H1 (cell line): Measurements from ENCODE around the gene EML5. TPM values are rescaled to one million over a fixed set of nuclear protein-coding genes. Genes with fewer than 3 reads are reported as not detected.

Source experiments
- CTCF ChIA-PET: fragments of 300-600 bp; sonication (Branson Sonifier 250); formaldehyde crosslinking; loops from one replicate; lab custom pipeline; 2021; ENCODE audit not compliant: partially characterized antibody; lab: Charles Lee
- POLR2A ChIA-PET: fragments of 300-600 bp; sonication (Branson Sonifier 250); formaldehyde crosslinking; loops from one replicate; lab custom pipeline; 2021; ENCODE audit warnings: inconsistent platforms; ENCODE audit not compliant: partially characterized antibody; lab: Charles Lee
- DNase-seq, 2 experiments: peaks; one replicate each; pipeline versions ENCODE4 v3.0.0 to v3.0.0-alpha.2; 2010 to 2022; ENCODE audit warnings: low spot score in 2 of 2, low read depth in 1 of 2, mixed read lengths in 1 of 2
- FAIRE-seq: peaks from 2 replicates; lab custom pipeline; 2011; peaks lifted over from hg19 to GRCh38; lab: Jason Lieb, UNC
- H2AFZ ChIP-seq: 2 replicates; pipeline ENCODE4 v1.8.1; 2012; ENCODE audit warnings: low read length, inconsistent platforms
- H2AK5ac ChIP-seq: 2 replicates; pipeline ENCODE4 v1.6.1; 2013; ENCODE audit warnings: low read depth, low read length
- H2BK120ac ChIP-seq: replicated peaks from 2 replicates; pipeline ENCODE3; 2013; ENCODE audit warnings: low read depth, low read length, inconsistent platforms
- H2BK12ac ChIP-seq: 2 replicates; pipeline ENCODE4 v1.6.1; 2013; ENCODE audit warnings: low read depth, low read length
- H2BK15ac ChIP-seq: 2 replicates; pipeline ENCODE4 v1.6.1; 2013; ENCODE audit warnings: low read length
- H2BK20ac ChIP-seq: 2 replicates; pipeline ENCODE4 v1.6.1; 2013; ENCODE audit warnings: low read length
- H2BK5ac ChIP-seq: 2 replicates; pipeline ENCODE4 v1.6.1; 2013; ENCODE audit warnings: low read depth, low read length
- H3K14ac ChIP-seq: 2 replicates; pipeline ENCODE4 v1.6.1; 2013; ENCODE audit warnings: inconsistent platforms; ENCODE audit not compliant: insufficient read length
- H3K18ac ChIP-seq: 2 replicates; pipeline ENCODE4 v1.6.1; 2013; ENCODE audit warnings: low read length; ENCODE audit errors: extremely low read depth
- H3K23ac ChIP-seq: 2 replicates; pipeline ENCODE4 v1.6.1; 2013; ENCODE audit warnings: inconsistent platforms; ENCODE audit not compliant: insufficient read length
- H3K23me2 ChIP-seq: 2 replicates; pipeline ENCODE4 v1.6.1; 2013; ENCODE audit warnings: low read depth, low read length
- H3K27ac ChIP-seq: 2 replicates; pipeline ENCODE4 v1.6.1; 2011; ENCODE audit warnings: low read depth, low read length, inconsistent platforms
- H3K27me3 ChIP-seq, 4 experiments: replicated peaks in 1 of 4; 1 replicate in 1 of 4; 2 replicates in 3 of 4; pipeline versions ENCODE4 v1.6.1 to v1.8.1; 2011 to 2013; ENCODE audit warnings: low read length in 3 of 4, mild to moderate bottlenecking in 3 of 4, inconsistent platforms in 2 of 4, mixed read lengths in 2 of 4, moderate library complexity in 1 of 4; ENCODE audit not compliant: control insufficient read depth in 3 of 4, insufficient read depth in 3 of 4; ENCODE audit errors: extremely low read depth in 1 of 4
- H3K36me3 ChIP-seq, 4 experiments: 2 replicates each; pipeline versions ENCODE4 v1.6.1 to v1.8.1; 2011 to 2013; ENCODE audit warnings: mild to moderate bottlenecking in 4 of 4, low read length in 3 of 4, moderate library complexity in 2 of 4, control low read depth in 1 of 4, inconsistent platforms in 1 of 4; ENCODE audit not compliant: insufficient read depth in 4 of 4, control insufficient read depth in 2 of 4
- H3K4ac ChIP-seq: replicated peaks from 2 replicates; pipeline ENCODE3; 2013; ENCODE audit warnings: low read length, low read depth, mixed read lengths, inconsistent platforms; ENCODE audit not compliant: insufficient read length
- H3K4me1 ChIP-seq, 4 experiments: replicated peaks in 1 of 4; 1 replicate in 1 of 4; 2 replicates in 3 of 4; pipeline versions ENCODE4 v1.6.1 to v1.8.1; 2011 to 2013; ENCODE audit warnings: low read length in 3 of 4, inconsistent platforms in 2 of 4, mixed read lengths in 1 of 4; ENCODE audit not compliant: insufficient read depth in 4 of 4, control insufficient read depth in 3 of 4
- H3K4me2 ChIP-seq, 2 experiments: 2 replicates each; pipeline versions ENCODE4 v1.6.1 to v1.8.1; 2011 to 2013; ENCODE audit warnings: low read depth in 2 of 2, low read length in 2 of 2, control low read depth in 1 of 2, inconsistent platforms in 1 of 2, mild to moderate bottlenecking in 1 of 2; ENCODE audit not compliant: insufficient read depth in 1 of 2
- H3K4me3 ChIP-seq, 4 experiments: fragments of 200-600, 300-600 bp in 1 of 4; sonication (generic), shearing (Covaris generic), sonication (Bioruptor Twin) in 1 of 4; 2 replicates each; pipeline versions ENCODE4 v1.5.1 to v1.8.1; 2011 to 2016; ENCODE audit warnings: low read length in 4 of 4, low read depth in 3 of 4, control low read depth in 2 of 4, inconsistent platforms in 2 of 4, mild to moderate bottlenecking in 2 of 4, mixed read lengths in 1 of 4, moderate library complexity in 1 of 4; ENCODE audit not compliant: insufficient read depth in 2 of 4; ENCODE audit errors: extremely low read depth in 1 of 4
- H3K56ac ChIP-seq: replicated peaks from 2 replicates; pipeline ENCODE3; 2013; ENCODE audit warnings: low read depth, mild to moderate bottlenecking, mixed read lengths, low read length, inconsistent platforms; ENCODE audit not compliant: insufficient read length
- H3K79me1 ChIP-seq: 2 replicates; pipeline ENCODE4 v1.6.1; 2013; ENCODE audit warnings: low read depth, low read length, control low read depth
- H3K79me2 ChIP-seq, 2 experiments: 2 replicates each; pipeline versions ENCODE4 v1.6.1 to v1.8.1; 2012 to 2013; ENCODE audit warnings: low read length in 2 of 2, mild to moderate bottlenecking in 2 of 2, inconsistent platforms in 1 of 2; ENCODE audit not compliant: insufficient read depth in 2 of 2, control insufficient read depth in 1 of 2
- H3K9ac ChIP-seq, 4 experiments: replicated peaks in 1 of 4; 1 replicate in 1 of 4; 2 replicates in 3 of 4; pipeline versions ENCODE4 v1.6.1 to v1.8.1; 2011 to 2013; ENCODE audit warnings: low read depth in 3 of 4, low read length in 3 of 4, control low read depth in 2 of 4, mild to moderate bottlenecking in 2 of 4, moderate library complexity in 2 of 4, inconsistent platforms in 1 of 4; ENCODE audit errors: extremely low read depth in 1 of 4
- H3K9me3 ChIP-seq, 2 experiments: 2 replicates each; pipeline versions ENCODE4 v1.6.1 to v1.8.1; 2012 to 2013; ENCODE audit warnings: mild to moderate bottlenecking in 2 of 2, moderate library complexity in 2 of 2, control low read depth in 1 of 2, inconsistent platforms in 1 of 2, low read depth in 1 of 2, low read length in 1 of 2, mixed read lengths in 1 of 2; ENCODE audit not compliant: insufficient read depth in 2 of 2
- H4K20me1 ChIP-seq, 2 experiments: replicated peaks in 1 of 2; 2 replicates each; pipeline versions ENCODE3 to v1.8.1; 2011 to 2013; ENCODE audit warnings: inconsistent platforms in 2 of 2, low read length in 2 of 2, mild to moderate bottlenecking in 1 of 2; ENCODE audit not compliant: insufficient read depth in 2 of 2, control insufficient read depth in 1 of 2
- H4K5ac ChIP-seq: 2 replicates; pipeline ENCODE4 v1.6.1; 2013; ENCODE audit warnings: low read length, low read depth, mixed read lengths, inconsistent platforms; ENCODE audit not compliant: insufficient read length
- H4K8ac ChIP-seq: 2 replicates; pipeline ENCODE4 v1.8.0; 2013; ENCODE audit warnings: mild to moderate bottlenecking, moderate library complexity, low read length, inconsistent platforms; ENCODE audit not compliant: insufficient read depth; ENCODE audit errors: extremely low read depth
- H4K91ac ChIP-seq: replicated peaks from 2 replicates; pipeline ENCODE3; 2013; ENCODE audit warnings: low read length, mixed read lengths, inconsistent platforms; ENCODE audit not compliant: insufficient read length
- CBX5 ChIP-seq: fragments of 300-800, 300-1000 bp; sonication (generic); IDR thresholded peaks from 2 replicates; pipeline ENCODE4 v1.7.1; 2016; ENCODE audit warnings: antibody characterized with exemption, low read length, low read depth
- EP300 ChIP-seq, 2 experiments: IDR thresholded peaks; 1 replicate in 1 of 2; 2 replicates in 1 of 2; pipeline ENCODE4 v1.6.1; 2011 to 2012; ENCODE audit warnings: low read depth in 2 of 2, low read length in 2 of 2, mild to moderate bottlenecking in 2 of 2, borderline replicate concordance in 1 of 2, inconsistent platforms in 1 of 2, moderate library complexity in 1 of 2
- RXRA ChIP-seq: IDR thresholded peaks from 2 replicates; pipeline ENCODE4 v1.6.1; 2011; ENCODE audit warnings: low read depth, mild to moderate bottlenecking, low read length, moderate library complexity; ENCODE audit not compliant: insufficient read depth
- YY1 ChIP-seq: IDR thresholded peaks from 2 replicates; pipeline ENCODE4 v1.6.1; 2011; ENCODE audit warnings: low read depth, mild to moderate bottlenecking, low read length
- WGBS, 2 experiments: shearing (Covaris generic) in 1 of 2; methylation state at CpG; one replicate each; pipeline versions ENCODE4 v1.1.6 to v1.1.7; 2013 to 2015; ENCODE audit warnings: low lambda C conversion rate in 2 of 2, mixed read lengths in 2 of 2, inconsistent platforms in 1 of 2, low coverage in 1 of 2, missing lambda C conversion rate in 1 of 2; ENCODE audit not compliant: insufficient replicate concordance in 2 of 2, insufficient coverage in 1 of 2, insufficient read length in 1 of 2; ENCODE audit errors: extremely low coverage in 1 of 2, missing lambda C conversion rate in 1 of 2; 5-methylcytosine and 5-hydroxymethylcytosine counted together
- polyA plus RNA-seq, 7 experiments: library from polyadenylated mRNA; depleted of rRNA in 3 of 7; stranded (reverse) in 5 of 7; unstranded in 2 of 7; fragments of >200 nt in 5 of 7; fragments of 200-250 nt in 2 of 7; gene quantifications; 1 replicate in 5 of 7; 2 replicates in 1 of 7; 4 replicates in 1 of 7; pipeline versions ENCODE4 v1.2.1 to v1.2.3, GENCODE V29; 2011 to 2013; ENCODE audit warnings: missing spikeins in 2 of 7, mixed read lengths in 2 of 7
- total RNA-seq: library from RNA; stranded (reverse); fragmentation: NEBNext Ultra II Directional; extraction: Animal tissue kit (Norgen Biotek cat#: 25700); gene quantifications from 2 replicates; pipeline ENCODE4 v1.2.1, GENCODE V29; 2021
- TF ChIP-seq, protein P1 (sequence below): IDR thresholded peaks from 2 replicates; pipeline ENCODE4 v1.6.1; 2011; ENCODE audit warnings: low read depth, mild to moderate bottlenecking, low read length; ENCODE audit not compliant: insufficient read depth

Gene EML5
- total and polyA plus RNA-seq, 2 of the 8 experiments (the other 6 are each of a cell fraction or from before 2014, with no cell fraction given) = 0.39 to 0.88 TPM

DNA sequence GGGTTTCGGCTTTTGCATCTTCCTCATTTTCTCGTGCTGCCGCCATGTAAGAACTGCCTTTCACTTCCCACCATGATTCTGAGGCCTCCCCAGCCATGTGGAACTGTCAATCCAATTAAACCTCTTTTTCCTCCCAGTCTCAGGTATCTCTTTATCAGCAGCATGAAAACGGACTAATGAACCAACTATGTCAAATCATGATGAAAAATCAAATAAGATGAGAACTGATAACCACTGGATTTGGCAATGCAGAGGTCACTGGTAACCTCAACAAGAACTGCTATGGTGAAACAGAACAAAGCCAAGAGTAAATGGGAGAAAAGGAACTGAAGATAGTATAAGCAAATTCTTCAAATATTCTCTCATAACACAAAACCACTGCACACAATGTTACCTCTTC, 6.0 kb downstream of the EML5 start:
- peaks cover 0 to 4% (median 0%) of the 10 kb centered on the region in 4 experiments; a peak in 1 of 8 replicates for H3K36me3 ChIP-seq
- no peak overlapping the region for H4K8ac ChIP-seq
- H3K4me3 ChIP-seq = no peak overlapping the region
- no peak overlapping the region for H2BK12ac ChIP-seq
- no peaks in the 10 kb centered on the region for H3K79me1 ChIP-seq
- H3K18ac ChIP-seq = no peak overlapping the region
- no peak overlapping the region for H2BK20ac ChIP-seq
- peaks cover 4 to 22% (median 11%) of the 10 kb centered on the region in 4 experiments for H3K27me3 ChIP-seq
- no peak overlapping the region for H2AK5ac ChIP-seq
- no peak for DNase-seq
- no peak overlapping the region for H4K91ac ChIP-seq
- H3K56ac ChIP-seq = no peak overlapping the region
- H3K27ac ChIP-seq = no peak overlapping the region
- TF ChIP-seq, protein P1, sequence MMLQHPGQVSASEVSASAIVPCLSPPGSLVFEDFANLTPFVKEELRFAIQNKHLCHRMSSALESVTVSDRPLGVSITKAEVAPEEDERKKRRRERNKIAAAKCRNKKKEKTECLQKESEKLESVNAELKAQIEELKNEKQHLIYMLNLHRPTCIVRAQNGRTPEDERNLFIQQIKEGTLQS = no peak
- TF ChIP-seq YY1 (no peak), CBX5 (no peak), EP300 (IDR thresholded peaks at IDR 0.05; ENCODE audit: borderline replicate concordance in 1 of 2, low read depth in 2 of 2, low read length in 2 of 2) (no peak), RXRA (no peak)
- TF ChIP-seq, all 59 proteins: peak for 0
- H3K79me2 ChIP-seq = no peaks in the 10 kb centered on the region
- H2BK15ac ChIP-seq = no peak overlapping the region
- H3K23ac ChIP-seq = no peak overlapping the region
- ChIA-PET POLR2A (no interaction called here), CTCF (no interaction called here)
- no peak overlapping the region for H3K9ac ChIP-seq
- no peaks in the 10 kb centered on the region for H3K4me1 ChIP-seq
- H3K23me2 ChIP-seq = peaks cover 2% of the 10 kb centered on the region; the same call in 1 of the 2 replicates
- no peak overlapping the region for H3K4me2 ChIP-seq
- no peak overlapping the region for H3K4ac ChIP-seq
- H2AFZ ChIP-seq = no peak overlapping the region
- H2BK5ac ChIP-seq = no peak overlapping the region
- no peaks in the 10 kb centered on the region for H4K20me1 ChIP-seq
- no peak for FAIRE-seq
- H3K14ac ChIP-seq = no peak overlapping the region
- no peak overlapping the region for H2BK120ac ChIP-seq
- 85% methylated on average over 4 of the region's 4 CpGs; no CpG with 5 or more reads in 1 of the 2 experiments for WGBS, 2 experiments
- H3K9me3 ChIP-seq = peaks cover 14 to 18% of the 10 kb centered on the region in 2 experiments
- H4K5ac ChIP-seq = no peak overlapping the region
